ENCODE results near the gene MIPEP.

DNA sequence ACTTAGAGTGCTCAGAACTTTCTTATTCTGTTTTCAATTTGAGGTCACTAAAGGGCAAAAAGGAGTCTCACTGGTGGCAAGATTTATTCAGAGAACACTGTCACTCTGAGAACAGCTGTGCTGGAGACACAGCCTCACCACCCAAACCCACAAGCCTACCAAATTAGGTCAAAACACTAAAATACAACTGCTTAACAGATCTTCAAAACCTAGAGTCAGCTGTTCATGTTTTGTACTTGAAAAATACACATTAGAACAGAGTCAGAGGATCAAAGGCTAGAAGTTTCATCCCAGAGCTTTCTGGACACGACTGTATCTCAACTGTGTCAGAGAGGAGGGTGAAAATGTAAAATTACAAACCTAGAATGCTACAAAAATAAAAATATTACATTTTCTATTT is 89.3 kb downstream of the MIPEP start:
- TF ChIP-seq POLR2A (IDR thresholded peaks at IDR 0.05; ENCODE audit: low read depth, low read length) = no peak
- TF ChIP-seq POLR2AphosphoS5 (IDR thresholded peaks at IDR 0.05; ENCODE audit: low read depth, low read length) = no peak
- no peak for TF ChIP-seq TAF1 (IDR thresholded peaks at IDR 0.05; ENCODE audit: borderline replicate concordance, low read depth, low read length)

Data from GM12892 (cell line).